ENCODE measurements around the gene SLC27A2.
"Not testable (repeated sequence)": the region's sequence is repeated elsewhere in the genome, so short reads cannot be mapped to it uniquely, and the experiment has no call there.

The SLC27A2 gene

GRCh38 chr15:50181969-50182218, at the start of gene SLC27A2:
Gene SLC27A2 (plus strand): TSS chr15:50182196. CDS start chr15:50182428, 232 bp downstream.
- Histone ChIP-seq H3K4me1 (ENCODE audit: control insufficient read depth in 1 of 2, insufficient read depth in 2 of 2, low read length in 2 of 2) (peaks cover 9 to 27% of the 10 kb centered on the region in 2 donors), H3K27me3 (ENCODE audit: control insufficient read depth in 1 of 2, insufficient read depth in 2 of 2, low read length in 2 of 2) (no peaks in the 10 kb centered on the region), H3K9ac (ENCODE audit: low read depth in 1 of 2, low read length in 2 of 2) (peak within 1 kb of the TSS; percentile 50 to 69), H3K4me3 (ENCODE audit: low read depth in 1 of 2, low read length in 2 of 2) (peak within 1 kb of the TSS; percentile 76 to 88), H3K27ac (ENCODE audit: low read depth, low read length) (no peak within 1 kb of the TSS), H3K9me3 (ENCODE audit: control insufficient read depth in 1 of 2, low read length in 2 of 2) (no peaks in the 10 kb centered on the region), H3K36me3 (ENCODE audit: control insufficient read depth in 1 of 2, insufficient read depth in 2 of 2, low read length in 2 of 2) (no peaks in the 10 kb centered on the region)

- H3K27me3 ChIP-seq (ENCODE audit: control insufficient read depth in 1 of 2, insufficient read depth in 2 of 2, low read length in 2 of 2); H3K4me1 ChIP-seq (ENCODE audit: control insufficient read depth in 1 of 2, insufficient read depth in 2 of 2, low read length in 2 of 2); H3K36me3 ChIP-seq (ENCODE audit: control insufficient read depth in 1 of 2, insufficient read depth in 2 of 2, low read length in 2 of 2); H3K9ac ChIP-seq (ENCODE audit: low read depth in 1 of 2, low read length in 2 of 2); H3K4me3 ChIP-seq (ENCODE audit: low read depth in 1 of 2, low read length in 2 of 2); H3K27ac ChIP-seq (ENCODE audit: low read depth, low read length); H3K9me3 ChIP-seq (ENCODE audit: control insufficient read depth in 1 of 2, low read length in 2 of 2): not testable (repeated sequence)
These were observed 49.6 kb upstream of the SLC27A2 start for GRCh38 chr15:50132251-50132984.

GRCh38 chr15:50134524-50135024, 47.4 kb upstream of the SLC27A2 start:
- no peaks in the 10 kb centered on the region for H3K27me3 ChIP-seq (ENCODE audit: control insufficient read depth in 1 of 2, insufficient read depth in 2 of 2, low read length in 2 of 2)
- no peaks in the 10 kb centered on the region for H3K36me3 ChIP-seq (ENCODE audit: control insufficient read depth in 1 of 2, insufficient read depth in 2 of 2, low read length in 2 of 2)
- no peak overlapping the region for H3K4me3 ChIP-seq (ENCODE audit: low read depth in 1 of 2, low read length in 2 of 2)
- H3K9ac ChIP-seq (ENCODE audit: low read depth in 1 of 2, low read length in 2 of 2), result no peak overlapping the region
- no peaks in the 10 kb centered on the region for H3K9me3 ChIP-seq (ENCODE audit: control insufficient read depth in 1 of 2, low read length in 2 of 2)
- no peak overlapping the region for H3K27ac ChIP-seq (ENCODE audit: low read depth, low read length)
- H3K4me1 ChIP-seq (ENCODE audit: control insufficient read depth in 1 of 2, insufficient read depth in 2 of 2, low read length in 2 of 2), result no peaks in the 10 kb centered on the region

GRCh38 chr15:50135031-50135551, 46.9 kb upstream of the SLC27A2 start:
- H3K4me1 ChIP-seq (ENCODE audit: control insufficient read depth in 1 of 2, insufficient read depth in 2 of 2, low read length in 2 of 2), result no peaks in the 10 kb centered on the region
- no peaks in the 10 kb centered on the region for H3K9me3 ChIP-seq (ENCODE audit: control insufficient read depth in 1 of 2, low read length in 2 of 2)
- H3K27ac ChIP-seq (ENCODE audit: low read depth, low read length), result no peak overlapping the region
- H3K4me3 ChIP-seq (ENCODE audit: low read depth in 1 of 2, low read length in 2 of 2), result no peak overlapping the region
- no peaks in the 10 kb centered on the region for H3K36me3 ChIP-seq (ENCODE audit: control insufficient read depth in 1 of 2, insufficient read depth in 2 of 2, low read length in 2 of 2)
- no peaks in the 10 kb centered on the region for H3K27me3 ChIP-seq (ENCODE audit: control insufficient read depth in 1 of 2, insufficient read depth in 2 of 2, low read length in 2 of 2)
- no peak overlapping the region for H3K9ac ChIP-seq (ENCODE audit: low read depth in 1 of 2, low read length in 2 of 2)

GRCh38 chr15:50137330-50137761, 44.6 kb upstream of the SLC27A2 start:
- H3K4me1 ChIP-seq (ENCODE audit: control insufficient read depth in 1 of 2, insufficient read depth in 2 of 2, low read length in 2 of 2), result no peaks in the 10 kb centered on the region

GRCh38 chr15:50137893-50138292, 44.1 kb upstream of the SLC27A2 start:
- H3K9me3 ChIP-seq (ENCODE audit: control insufficient read depth in 1 of 2, low read length in 2 of 2), result no peaks in the 10 kb centered on the region
- no peaks in the 10 kb centered on the region for H3K4me1 ChIP-seq (ENCODE audit: control insufficient read depth in 1 of 2, insufficient read depth in 2 of 2, low read length in 2 of 2)
- no peaks in the 10 kb centered on the region for H3K36me3 ChIP-seq (ENCODE audit: control insufficient read depth in 1 of 2, insufficient read depth in 2 of 2, low read length in 2 of 2)
- no peak overlapping the region for H3K27ac ChIP-seq (ENCODE audit: low read depth, low read length)
- H3K27me3 ChIP-seq (ENCODE audit: control insufficient read depth in 1 of 2, insufficient read depth in 2 of 2, low read length in 2 of 2), result no peaks in the 10 kb centered on the region
- H3K4me3 ChIP-seq (ENCODE audit: low read depth in 1 of 2, low read length in 2 of 2), result no peak overlapping the region
- H3K9ac ChIP-seq (ENCODE audit: low read depth in 1 of 2, low read length in 2 of 2), result no peak overlapping the region

More at GRCh38 chr15:50137330-50137761, 44.6 kb upstream of the SLC27A2 start:
- H3K27me3 ChIP-seq (ENCODE audit: control insufficient read depth in 1 of 2, insufficient read depth in 2 of 2, low read length in 2 of 2), result no peaks in the 10 kb centered on the region
- H3K36me3 ChIP-seq (ENCODE audit: control insufficient read depth in 1 of 2, insufficient read depth in 2 of 2, low read length in 2 of 2), result no peaks in the 10 kb centered on the region
- no peak overlapping the region for H3K9ac ChIP-seq (ENCODE audit: low read depth in 1 of 2, low read length in 2 of 2)
- H3K9me3 ChIP-seq (ENCODE audit: control insufficient read depth in 1 of 2, low read length in 2 of 2), result no peaks in the 10 kb centered on the region
- H3K27ac ChIP-seq (ENCODE audit: low read depth, low read length), result no peak overlapping the region
- H3K4me3 ChIP-seq (ENCODE audit: low read depth in 1 of 2, low read length in 2 of 2), result no peak overlapping the region

GRCh38 chr15:50138391-50138790, 43.6 kb upstream of the SLC27A2 start:
- H3K4me3 ChIP-seq (ENCODE audit: low read depth in 1 of 2, low read length in 2 of 2), result no peak overlapping the region
- H3K36me3 ChIP-seq (ENCODE audit: control insufficient read depth in 1 of 2, insufficient read depth in 2 of 2, low read length in 2 of 2), result no peaks in the 10 kb centered on the region
- no peak overlapping the region for H3K27ac ChIP-seq (ENCODE audit: low read depth, low read length)
- H3K9ac ChIP-seq (ENCODE audit: low read depth in 1 of 2, low read length in 2 of 2), result no peak overlapping the region
- no peaks in the 10 kb centered on the region for H3K4me1 ChIP-seq (ENCODE audit: control insufficient read depth in 1 of 2, insufficient read depth in 2 of 2, low read length in 2 of 2)
- no peaks in the 10 kb centered on the region for H3K9me3 ChIP-seq (ENCODE audit: control insufficient read depth in 1 of 2, low read length in 2 of 2)
- H3K27me3 ChIP-seq (ENCODE audit: control insufficient read depth in 1 of 2, insufficient read depth in 2 of 2, low read length in 2 of 2), result no peaks in the 10 kb centered on the region

- Histone ChIP-seq H3K4me1 (ENCODE audit: control insufficient read depth in 1 of 2, insufficient read depth in 2 of 2, low read length in 2 of 2) (no peaks in the 10 kb centered on the region), H3K27ac (ENCODE audit: low read depth, low read length) (no peak overlapping the region), H3K4me3 (ENCODE audit: low read depth in 1 of 2, low read length in 2 of 2) (no peak overlapping the region), H3K9me3 (ENCODE audit: control insufficient read depth in 1 of 2, low read length in 2 of 2) (no peaks in the 10 kb centered on the region), H3K27me3 (ENCODE audit: control insufficient read depth in 1 of 2, insufficient read depth in 2 of 2, low read length in 2 of 2) (no peaks in the 10 kb centered on the region), H3K9ac (ENCODE audit: low read depth in 1 of 2, low read length in 2 of 2) (no peak overlapping the region), H3K36me3 (ENCODE audit: control insufficient read depth in 1 of 2, insufficient read depth in 2 of 2, low read length in 2 of 2) (no peaks in the 10 kb centered on the region)
These were observed 41.9 kb upstream of the SLC27A2 start for GRCh38 chr15:50140098-50140497.

- H3K27ac ChIP-seq (ENCODE audit: low read depth, low read length), result no peak overlapping the region
- H3K4me3 ChIP-seq (ENCODE audit: low read depth in 1 of 2, low read length in 2 of 2), result no peak overlapping the region
- no peak overlapping the region for H3K9ac ChIP-seq (ENCODE audit: low read depth in 1 of 2, low read length in 2 of 2)
- no peaks in the 10 kb centered on the region for H3K4me1 ChIP-seq (ENCODE audit: control insufficient read depth in 1 of 2, insufficient read depth in 2 of 2, low read length in 2 of 2)
- H3K27me3 ChIP-seq (ENCODE audit: control insufficient read depth in 1 of 2, insufficient read depth in 2 of 2, low read length in 2 of 2), result no peaks in the 10 kb centered on the region
- H3K9me3 ChIP-seq (ENCODE audit: control insufficient read depth in 1 of 2, low read length in 2 of 2), result no peaks in the 10 kb centered on the region
- no peaks in the 10 kb centered on the region for H3K36me3 ChIP-seq (ENCODE audit: control insufficient read depth in 1 of 2, insufficient read depth in 2 of 2, low read length in 2 of 2)
These were observed 41.0 kb upstream of the SLC27A2 start for GRCh38 chr15:50140983-50141382.

GRCh38 chr15:50141856-50142255, 40.1 kb upstream of the SLC27A2 start:
- Histone ChIP-seq H3K27ac (ENCODE audit: low read depth, low read length) (no peak overlapping the region), H3K9me3 (ENCODE audit: control insufficient read depth in 1 of 2, low read length in 2 of 2) (no peaks in the 10 kb centered on the region), H3K4me3 (ENCODE audit: low read depth in 1 of 2, low read length in 2 of 2) (no peak overlapping the region), H3K36me3 (ENCODE audit: control insufficient read depth in 1 of 2, insufficient read depth in 2 of 2, low read length in 2 of 2) (no peaks in the 10 kb centered on the region), H3K27me3 (ENCODE audit: control insufficient read depth in 1 of 2, insufficient read depth in 2 of 2, low read length in 2 of 2) (no peaks in the 10 kb centered on the region), H3K4me1 (ENCODE audit: control insufficient read depth in 1 of 2, insufficient read depth in 2 of 2, low read length in 2 of 2) (peaks cover 0 to 5% of the 10 kb centered on the region in 2 donors), H3K9ac (ENCODE audit: low read depth in 1 of 2, low read length in 2 of 2) (no peak overlapping the region)

All from duodenal mucosa (tissue), 2 donors.